GM12873 (cell line): Measurements from ENCODE around the gene POFUT2.

ENCODE experiments used
- TF ChIP-seq, protein P1 (sequence below): IDR thresholded peaks from 2 replicates; pipeline ENCODE4 v1.5.1; 2012; ENCODE audit warnings: low read depth, mild to moderate bottlenecking, moderate library complexity, low read length, control low read depth; ENCODE audit not compliant: insufficient read depth; ENCODE audit errors: missing control alignments

Gene POFUT2

DNA sequence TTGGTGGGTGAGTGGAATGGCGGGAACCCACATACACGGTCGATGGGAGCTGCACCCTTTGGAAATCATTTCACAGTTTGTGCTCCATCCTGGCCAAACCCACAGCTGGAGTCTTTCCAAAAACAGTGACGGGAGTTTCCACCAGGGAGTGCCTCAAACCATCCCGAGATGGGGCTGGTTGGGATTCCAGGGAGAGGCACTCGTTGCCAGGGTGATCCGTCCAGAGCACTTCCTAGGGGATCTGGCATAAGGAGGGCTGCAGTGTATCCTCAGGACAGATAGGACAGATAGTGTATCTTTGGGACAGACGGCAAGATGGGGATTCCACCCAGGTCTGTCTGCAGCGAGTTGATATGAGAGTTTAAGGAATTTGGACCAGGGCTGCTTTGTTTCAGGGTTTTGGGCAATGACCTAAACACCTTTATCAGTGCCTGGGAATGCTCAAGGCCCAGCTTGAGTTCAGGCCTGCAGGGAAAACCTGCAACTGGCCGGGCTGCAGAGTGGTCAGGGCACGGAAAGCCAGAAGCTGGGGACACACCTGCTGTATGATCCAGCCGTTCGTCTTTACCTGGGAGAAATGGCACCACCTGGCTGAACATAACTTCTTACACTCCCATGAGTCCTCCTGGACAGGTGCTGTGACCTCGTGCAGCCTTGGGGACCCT lies 3.4 kb upstream of the POFUT2 start:
- TF ChIP-seq, protein P1, sequence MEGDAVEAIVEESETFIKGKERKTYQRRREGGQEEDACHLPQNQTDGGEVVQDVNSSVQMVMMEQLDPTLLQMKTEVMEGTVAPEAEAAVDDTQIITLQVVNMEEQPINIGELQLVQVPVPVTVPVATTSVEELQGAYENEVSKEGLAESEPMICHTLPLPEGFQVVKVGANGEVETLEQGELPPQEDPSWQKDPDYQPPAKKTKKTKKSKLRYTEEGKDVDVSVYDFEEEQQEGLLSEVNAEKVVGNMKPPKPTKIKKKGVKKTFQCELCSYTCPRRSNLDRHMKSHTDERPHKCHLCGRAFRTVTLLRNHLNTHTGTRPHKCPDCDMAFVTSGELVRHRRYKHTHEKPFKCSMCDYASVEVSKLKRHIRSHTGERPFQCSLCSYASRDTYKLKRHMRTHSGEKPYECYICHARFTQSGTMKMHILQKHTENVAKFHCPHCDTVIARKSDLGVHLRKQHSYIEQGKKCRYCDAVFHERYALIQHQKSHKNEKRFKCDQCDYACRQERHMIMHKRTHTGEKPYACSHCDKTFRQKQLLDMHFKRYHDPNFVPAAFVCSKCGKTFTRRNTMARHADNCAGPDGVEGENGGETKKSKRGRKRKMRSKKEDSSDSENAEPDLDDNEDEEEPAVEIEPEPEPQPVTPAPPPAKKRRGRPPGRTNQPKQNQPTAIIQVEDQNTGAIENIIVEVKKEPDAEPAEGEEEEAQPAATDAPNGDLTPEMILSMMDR, result no peak

DNA sequence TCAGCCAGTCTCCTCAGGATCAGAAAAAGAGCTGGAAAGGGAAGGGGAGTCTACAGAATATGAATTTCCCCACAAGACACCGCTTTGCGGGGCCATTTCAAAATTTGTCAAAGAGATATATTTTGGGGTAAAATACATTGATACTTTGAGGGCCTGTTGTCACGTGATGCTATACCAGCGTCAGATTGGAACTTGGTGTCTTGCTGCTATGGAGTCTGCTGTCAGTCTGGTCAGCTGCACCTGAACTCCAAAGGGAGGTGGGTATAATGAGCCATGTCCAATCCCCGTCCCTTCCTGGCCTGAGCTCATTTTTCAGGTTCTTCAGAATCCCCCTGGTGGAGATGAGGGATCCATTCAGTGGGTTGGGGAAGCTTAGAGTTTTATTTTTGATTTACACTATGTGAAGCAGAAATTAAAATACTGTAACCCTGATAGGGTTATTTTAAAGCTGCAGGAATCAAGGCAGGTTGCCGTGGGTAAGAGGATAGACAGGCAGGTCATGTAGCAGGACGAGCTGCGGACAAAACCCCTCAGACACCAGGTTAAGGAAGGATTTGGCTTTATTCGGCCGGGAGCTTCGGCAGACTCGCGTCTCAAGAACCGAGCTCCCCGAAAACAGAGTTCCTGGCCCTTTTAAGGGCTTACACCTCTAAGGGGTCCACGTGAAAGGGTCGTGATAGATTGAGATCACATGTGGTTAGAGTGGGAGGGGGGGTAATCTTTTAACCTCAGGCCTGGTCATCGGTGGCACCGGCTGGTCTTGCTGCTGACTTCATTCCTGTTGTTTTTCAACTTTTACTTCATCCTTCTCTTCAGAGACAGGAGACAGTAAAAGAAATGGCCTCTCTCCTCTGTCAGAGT lies 2.2 kb upstream of the POFUT2 start:
- TF ChIP-seq, protein P1, result no peak

DNA sequence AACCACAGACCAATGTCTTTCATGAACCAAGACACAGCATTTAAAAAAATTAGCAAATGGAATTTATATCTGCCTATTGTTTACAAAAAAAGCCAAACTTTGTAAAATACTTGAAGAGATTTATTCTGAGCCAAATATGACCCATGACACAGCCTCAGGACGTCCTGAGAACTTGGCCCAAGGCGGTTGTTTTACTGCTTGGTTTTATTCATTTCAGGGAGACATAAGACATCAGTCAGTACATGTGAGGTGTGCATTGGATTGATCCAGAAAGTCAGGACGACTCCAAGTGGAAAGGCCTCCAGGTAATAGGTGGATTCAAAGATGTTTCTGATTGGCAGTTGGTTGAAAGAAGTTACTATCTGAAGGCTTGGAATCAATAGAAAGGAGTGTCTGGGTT lies 1.4 kb upstream of the POFUT2 start:
- TF ChIP-seq, protein P1, result no peak

DNA sequence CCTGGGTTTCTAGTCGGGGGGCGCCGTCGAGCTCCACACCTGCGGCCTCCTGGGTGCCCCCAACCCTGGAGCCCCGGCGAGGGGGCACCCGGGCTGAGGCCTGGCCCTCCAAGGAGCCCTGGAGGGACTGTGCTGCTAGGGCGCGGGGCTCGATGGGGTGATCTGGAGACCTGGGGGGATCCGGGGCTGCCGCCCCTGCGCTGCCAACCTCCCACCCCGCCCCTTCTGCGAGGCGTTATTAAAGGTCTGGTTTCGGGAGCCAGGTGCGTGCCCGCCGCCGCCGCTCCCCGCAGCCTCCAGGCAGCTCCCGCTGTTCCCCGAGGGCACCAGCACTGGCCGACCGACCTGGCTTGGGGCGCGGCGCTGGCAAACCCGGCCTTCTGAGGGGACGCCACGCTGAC lies 746 bp upstream of the POFUT2 start:
- TF ChIP-seq, protein P1, result no peak

DNA sequence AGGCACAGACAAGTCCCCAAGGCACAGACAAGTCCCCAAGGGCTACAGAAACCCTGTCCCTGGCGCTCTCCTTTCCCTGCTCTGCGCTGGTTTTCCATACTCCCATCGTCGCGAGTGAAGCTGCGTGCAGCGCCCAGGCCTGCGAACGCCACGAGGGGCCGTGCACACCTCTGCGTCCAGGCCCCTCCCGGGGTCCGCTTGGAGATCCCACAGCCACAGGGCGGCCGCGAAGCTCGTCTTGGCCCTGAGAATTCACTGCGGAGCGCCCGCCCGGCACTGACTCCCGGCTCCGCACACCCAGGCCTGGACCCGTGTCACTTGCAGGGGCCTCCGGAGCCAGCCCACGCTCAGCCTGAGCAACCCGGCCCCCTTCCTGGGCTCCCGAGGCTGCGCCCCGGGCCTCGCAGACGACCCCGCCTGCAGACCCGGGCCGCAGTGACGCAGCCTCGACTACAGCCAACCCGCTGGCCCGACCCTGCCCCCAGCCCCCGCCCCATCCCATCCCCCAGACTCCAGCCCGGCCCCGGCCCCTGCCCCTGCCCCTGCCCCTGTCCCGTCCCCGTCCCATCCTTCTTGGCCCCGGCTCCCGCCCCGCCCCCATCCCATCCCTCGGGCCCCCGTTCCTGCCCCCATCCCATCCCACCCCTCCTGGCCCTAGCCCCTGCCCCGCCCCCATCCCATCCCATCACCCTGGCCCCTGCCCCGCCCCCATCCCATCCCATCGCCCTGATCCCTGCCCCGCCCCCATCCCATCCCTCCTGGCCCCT lies 841 bp downstream of the POFUT2 start:
- TF ChIP-seq, protein P1, result no peak

DNA sequence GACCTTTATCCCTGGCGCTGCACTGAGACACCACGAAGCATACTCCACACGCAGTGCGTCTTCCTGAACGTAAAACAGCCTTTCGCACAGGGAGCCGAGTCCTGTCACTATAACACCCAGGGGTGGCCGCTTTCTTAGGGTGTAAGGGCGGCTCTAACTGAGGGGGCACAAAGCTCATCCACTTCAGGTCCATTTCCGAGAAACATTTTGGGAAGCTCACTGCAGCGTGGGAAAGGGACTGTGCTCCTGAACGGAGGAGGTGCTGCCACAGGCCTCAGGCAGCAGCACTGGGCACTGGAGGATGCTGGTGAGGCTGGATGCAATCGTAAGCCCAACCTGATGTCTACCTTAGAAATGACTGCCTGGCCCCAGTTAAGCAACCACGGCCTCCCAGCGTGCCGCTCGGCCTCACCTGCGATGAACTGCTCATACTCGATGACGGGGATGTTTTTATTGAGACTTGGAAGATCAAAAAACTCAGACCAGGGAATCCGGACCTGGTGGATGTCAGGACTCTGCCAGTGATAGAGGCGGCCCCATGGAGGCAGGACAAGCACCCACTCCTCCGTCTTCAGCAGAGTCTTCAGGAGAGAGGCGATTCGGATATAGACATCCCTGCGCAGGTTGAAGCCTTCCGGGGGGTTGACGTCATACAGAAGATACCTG lies 2.3 kb downstream of the POFUT2 start:
- TF ChIP-seq, protein P1, result no peak
